Neuronal stem cell (in vitro differentiated cells): ENCODE data around the gene SEMA3D.

Source experiments
- DNase-seq: peaks from one replicate; pipeline ENCODE4 v3.0.0-alpha.2; 2013; ENCODE audit warnings: low spot score
- H2AFZ ChIP-seq: one replicate; pipeline ENCODE4 v1.6.1; 2013; ENCODE audit warnings: mild to moderate bottlenecking, low read length, inconsistent platforms
- H2AK5ac ChIP-seq: 2 replicates; pipeline ENCODE4 v1.6.1; 2013; ENCODE audit warnings: low read depth, mild to moderate bottlenecking, inconsistent platforms, low read length, moderate library complexity, mixed read lengths
- H2BK120ac ChIP-seq: 2 replicates; pipeline ENCODE4 v1.6.1; 2013; ENCODE audit warnings: low read depth, mild to moderate bottlenecking, inconsistent platforms, low read length, moderate library complexity, mixed read lengths
- H2BK12ac ChIP-seq: one replicate; pipeline ENCODE4 v1.6.1; 2013; ENCODE audit warnings: low read length, inconsistent platforms
- H2BK15ac ChIP-seq: 2 replicates; pipeline ENCODE4 v1.6.1; 2013; ENCODE audit warnings: mild to moderate bottlenecking, low read length, inconsistent platforms, mixed read lengths
- H2BK5ac ChIP-seq: one replicate; pipeline ENCODE4 v1.6.1; 2013; ENCODE audit warnings: inconsistent platforms, mild to moderate bottlenecking, low read length, moderate library complexity
- H3K14ac ChIP-seq: one replicate; pipeline ENCODE4 v1.6.1; 2013; ENCODE audit warnings: low read length, inconsistent platforms
- H3K18ac ChIP-seq: 2 replicates; pipeline ENCODE4 v1.6.1; 2013; ENCODE audit warnings: low read length, inconsistent platforms
- H3K23ac ChIP-seq: 2 replicates; pipeline ENCODE4 v1.6.1; 2013; ENCODE audit warnings: low read depth, mild to moderate bottlenecking, mixed read lengths, low read length, inconsistent platforms; ENCODE audit not compliant: poor library complexity
- H3K27ac ChIP-seq: replicated peaks from 3 replicates; pipeline ENCODE4 v1.5.1; 2013; ENCODE audit warnings: low read length, inconsistent platforms
- H3K27me3 ChIP-seq, 3 experiments: 2 replicates each; pipeline ENCODE4 v1.6.1; 2013; ENCODE audit warnings: low read length in 3 of 3, mild to moderate bottlenecking in 2 of 3, inconsistent platforms in 1 of 3, low read depth in 1 of 3, mixed read lengths in 1 of 3, moderate library complexity in 1 of 3; ENCODE audit not compliant: control insufficient read depth in 3 of 3, insufficient read depth in 3 of 3
- H3K36me3 ChIP-seq, 2 donors: replicated peaks in 1 of 2; 2 replicates each; pipeline ENCODE4 v1.6.1; 2013; ENCODE audit warnings: low read length in 2 of 2; ENCODE audit not compliant: control insufficient read depth in 2 of 2, insufficient read depth in 2 of 2
- H3K4ac ChIP-seq: 2 replicates; pipeline ENCODE4 v1.6.1; 2013; ENCODE audit warnings: inconsistent platforms, mild to moderate bottlenecking, low read length, moderate library complexity
- H3K4me1 ChIP-seq, 2 donors: 1 replicate in 1 of 2; 2 replicates in 1 of 2; pipeline ENCODE4 v1.6.1; 2013; ENCODE audit warnings: low read length in 2 of 2, low read depth in 1 of 2; ENCODE audit not compliant: control insufficient read depth in 2 of 2, insufficient read depth in 1 of 2
- H3K4me2 ChIP-seq: one replicate; pipeline ENCODE4 v1.6.1; 2013; ENCODE audit warnings: mild to moderate bottlenecking, low read length, inconsistent platforms; ENCODE audit not compliant: insufficient read depth, poor library complexity, severe bottlenecking
- H3K4me3 ChIP-seq, 2 donors: 2 replicates each; pipeline ENCODE4 v1.5.1; 2013; ENCODE audit warnings: low read length in 2 of 2, mild to moderate bottlenecking in 2 of 2, inconsistent platforms in 1 of 2, moderate library complexity in 1 of 2
- H3K79me1 ChIP-seq: one replicate; pipeline ENCODE4 v1.6.1; 2013; ENCODE audit warnings: low read depth, mild to moderate bottlenecking, inconsistent platforms, low read length, moderate library complexity
- H3K9ac ChIP-seq: one replicate; pipeline ENCODE4 v1.6.1; 2013; ENCODE audit warnings: mild to moderate bottlenecking, low read depth, low read length, inconsistent platforms; ENCODE audit not compliant: poor library complexity
- H3K9me3 ChIP-seq, 2 donors: replicated peaks in 1 of 2; 2 replicates each; pipeline versions ENCODE3 to v1.6.1; 2013; ENCODE audit warnings: low read length in 2 of 2, mild to moderate bottlenecking in 2 of 2, inconsistent platforms in 1 of 2, low read depth in 1 of 2, mixed read lengths in 1 of 2, moderate library complexity in 1 of 2; ENCODE audit not compliant: control insufficient read depth in 2 of 2, insufficient read depth in 1 of 2
- H4K8ac ChIP-seq: one replicate; pipeline ENCODE4 v1.6.1; 2013; ENCODE audit warnings: low read depth, mild to moderate bottlenecking, inconsistent platforms, low read length, moderate library complexity
- H4K91ac ChIP-seq: one replicate; pipeline ENCODE4 v1.6.1; 2013; ENCODE audit warnings: low read length, low read depth, mild to moderate bottlenecking, inconsistent platforms; ENCODE audit not compliant: poor library complexity
- WGBS, 2 donors: extraction: QIAGEN DNeasy Blood & Tissue Kit; methylation state at CpG; one replicate each; pipeline ENCODE4 v1.1.7; 2013; ENCODE audit warnings: missing lambda C conversion rate in 2 of 2, mixed read lengths in 1 of 2; ENCODE audit not compliant: insufficient read length in 2 of 2, insufficient replicate concordance in 1 of 2; ENCODE audit errors: extremely low coverage in 2 of 2; 5-methylcytosine and 5-hydroxymethylcytosine counted together

Gene SEMA3D

DNA sequence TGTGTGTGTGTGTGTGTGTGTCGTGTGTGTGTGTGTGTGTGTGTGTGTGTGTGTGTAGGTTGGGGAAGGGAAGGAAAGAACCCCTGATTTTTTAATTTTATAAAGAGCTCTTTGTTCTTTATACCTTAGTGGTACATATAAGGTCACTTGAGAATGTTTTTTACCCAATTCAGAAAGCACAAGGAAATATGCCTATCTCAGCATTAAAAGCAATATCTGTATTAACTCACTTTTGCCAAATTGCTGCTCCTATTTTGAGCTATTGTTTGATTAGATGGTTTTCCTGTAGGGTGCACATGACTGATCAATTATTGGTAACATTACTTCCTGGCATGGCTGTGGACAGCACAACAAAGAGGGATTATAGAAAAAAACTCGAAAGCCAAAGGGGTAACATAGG lies 60.5 kb downstream of the SEMA3D start:
- Histone ChIP-seq H2AFZ (no peak overlapping the region), H3K4me1 (no peaks in the 10 kb centered on the region), H2BK5ac (no peak overlapping the region), H4K8ac (no peak overlapping the region), H3K4me2 (no peak overlapping the region), H3K27me3 (no peaks in the 10 kb centered on the region), H3K4ac (no peak overlapping the region), H3K27ac (no peak overlapping the region), H3K14ac (no peak overlapping the region), H3K9ac (no peak overlapping the region), H3K9me3 (no peaks in the 10 kb centered on the region), H2BK12ac (no peak overlapping the region), H2AK5ac (no peak overlapping the region), H3K23ac (no peak overlapping the region), H3K18ac (no peak overlapping the region), H3K79me1 (no peaks in the 10 kb centered on the region), H3K4me3 (no peak overlapping the region), H3K36me3 (no peaks in the 10 kb centered on the region), H2BK120ac (no peak overlapping the region), H4K91ac (no peak overlapping the region), H2BK15ac (no peak overlapping the region)
- DNase-seq = no peak
- no CpG with 5 or more reads among the region's 2 CpGs for WGBS, 2 donors

DNA sequence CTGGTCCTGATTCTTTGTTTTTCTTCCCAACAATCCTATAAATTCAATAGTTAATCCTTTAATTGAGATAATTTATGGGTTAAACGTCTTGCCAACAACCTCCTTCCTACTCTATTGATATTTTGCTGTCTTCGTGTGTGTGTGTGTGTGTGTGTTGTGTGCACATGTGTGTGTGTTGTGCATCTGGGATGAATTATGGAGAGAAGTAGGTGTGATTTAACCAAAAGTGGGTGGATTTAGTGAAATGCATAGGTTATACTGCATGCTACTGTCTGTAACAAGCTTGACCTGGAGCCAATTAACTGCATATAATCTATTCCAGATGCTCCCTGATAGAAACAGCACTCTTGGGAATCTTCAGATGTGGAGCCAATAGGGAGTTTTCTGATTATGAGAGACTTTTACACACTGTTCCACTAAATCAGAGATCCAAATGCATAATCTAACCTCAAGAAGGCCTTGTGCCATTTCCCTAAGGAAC lies 61.2 kb downstream of the SEMA3D start:
- Histone ChIP-seq H2BK15ac (no peak overlapping the region), H3K36me3 (no peaks in the 10 kb centered on the region), H3K27me3 (no peaks in the 10 kb centered on the region), H2AK5ac (no peak overlapping the region), H3K4ac (no peak overlapping the region), H3K18ac (no peak overlapping the region), H2BK12ac (no peak overlapping the region), H3K4me3 (no peak overlapping the region), H3K27ac (no peak overlapping the region), H3K9ac (no peak overlapping the region), H3K14ac (no peak overlapping the region), H4K8ac (no peak overlapping the region), H3K4me2 (no peak overlapping the region), H2BK120ac (no peak overlapping the region), H3K9me3 (no peaks in the 10 kb centered on the region), H2BK5ac (no peak overlapping the region), H2AFZ (no peak overlapping the region), H3K79me1 (no peaks in the 10 kb centered on the region), H3K23ac (no peak overlapping the region), H4K91ac (no peak overlapping the region), H3K4me1 (no peaks in the 10 kb centered on the region)
- WGBS, 2 donors = no CpG with 5 or more reads among the region's 2 CpGs
- DNase-seq = no peak

DNA sequence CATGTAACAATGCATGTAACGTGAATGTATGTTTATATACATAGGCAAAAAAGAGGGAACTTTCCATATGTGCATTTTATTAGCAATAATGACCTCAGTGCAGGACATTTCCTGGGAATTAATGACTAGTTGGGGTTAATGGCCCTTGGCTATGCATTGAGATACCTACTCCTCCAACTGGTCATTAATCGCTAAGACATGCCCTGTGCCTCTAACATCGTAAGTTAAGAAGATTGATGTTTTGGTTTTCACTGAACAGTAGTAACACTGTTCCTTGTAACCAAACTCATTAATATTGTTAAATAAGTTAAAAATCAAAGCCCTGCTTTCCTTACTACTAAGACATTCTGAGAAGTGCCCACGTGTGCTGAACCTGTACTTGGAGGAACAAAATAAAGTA lies 61.7 kb downstream of the SEMA3D start:
- WGBS, 2 donors = no CpG with 5 or more reads among the region's 4 CpGs
- Histone ChIP-seq H3K4me2 (no peak overlapping the region), H3K14ac (no peak overlapping the region), H3K79me1 (no peaks in the 10 kb centered on the region), H4K91ac (no peak overlapping the region), H3K18ac (no peak overlapping the region), H2BK5ac (no peak overlapping the region), H3K36me3 (no peaks in the 10 kb centered on the region), H3K27me3 (no peaks in the 10 kb centered on the region), H3K9ac (no peak overlapping the region), H3K9me3 (no peaks in the 10 kb centered on the region), H3K23ac (no peak overlapping the region), H4K8ac (no peak overlapping the region), H2AFZ (no peak overlapping the region), H3K4me3 (no peak overlapping the region), H2AK5ac (no peak overlapping the region), H2BK120ac (no peak overlapping the region), H2BK12ac (no peak overlapping the region), H3K4me1 (no peaks in the 10 kb centered on the region), H2BK15ac (no peak overlapping the region), H3K4ac (no peak overlapping the region), H3K27ac (no peak overlapping the region)
- no peak for DNase-seq

DNA sequence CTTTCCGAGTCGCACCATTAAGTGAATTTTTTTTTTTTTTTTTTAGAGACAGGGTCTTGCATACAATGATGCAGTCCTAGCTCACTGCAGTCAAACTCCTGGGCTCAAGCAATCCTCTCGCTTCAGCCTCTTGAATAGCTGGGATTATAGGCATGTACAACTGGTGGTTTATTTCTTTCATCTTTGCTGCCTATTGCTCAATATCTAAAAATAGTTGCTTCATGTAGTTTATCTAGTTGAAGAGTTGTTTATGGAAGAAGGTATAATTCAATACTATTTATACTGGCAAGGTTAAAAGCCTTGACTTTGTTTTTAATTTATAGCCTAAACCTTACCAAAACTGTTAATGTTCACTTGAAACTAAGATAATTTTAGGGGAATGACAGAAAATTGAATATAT lies 66.9 kb downstream of the SEMA3D start:
- Histone ChIP-seq H2BK12ac (no peak overlapping the region), H3K23ac (no peak overlapping the region), H3K9me3 (no peaks in the 10 kb centered on the region), H3K18ac (no peak overlapping the region), H3K4me3 (no peak overlapping the region), H2BK5ac (no peak overlapping the region), H3K4me2 (no peak overlapping the region), H3K27me3 (no peaks in the 10 kb centered on the region), H4K91ac (no peak overlapping the region), H2BK120ac (no peak overlapping the region), H2BK15ac (no peak overlapping the region), H3K9ac (no peak overlapping the region), H2AK5ac (no peak overlapping the region), H3K14ac (no peak overlapping the region), H3K4ac (no peak overlapping the region), H2AFZ (no peak overlapping the region), H4K8ac (no peak overlapping the region), H3K4me1 (no peaks in the 10 kb centered on the region), H3K27ac (no peak overlapping the region), H3K79me1 (no peaks in the 10 kb centered on the region), H3K36me3 (no peaks in the 10 kb centered on the region)
- WGBS, 2 donors = no CpG with 5 or more reads among the region's 3 CpGs
- no peak for DNase-seq
